ENCODE measurements around the gene KRT84. TPM values are rescaled to one million over a fixed set of nuclear protein-coding genes. Genes with fewer than 3 reads are reported as not detected.

KRT84 gene
- total RNA-seq, 1 donor from 2014 or later, result not detected

- H3K27ac ChIP-seq, result no peak overlapping the region
- H3K27me3 ChIP-seq (ENCODE audit: low read depth), result no peaks in the 10 kb centered on the region
- DNase-seq, result no peak
- no peak for TF ChIP-seq CTCF (IDR thresholded peaks at IDR 0.05)
- ATAC-seq, result no peak
- no peaks in the 10 kb centered on the region for H3K36me3 ChIP-seq
- H3K4me1 ChIP-seq, result no peaks in the 10 kb centered on the region
- intact Hi-C loops (cut with DNase I), result no loop called here
- no peaks in the 10 kb centered on the region for H3K9me3 ChIP-seq
- H3K4me3 ChIP-seq, result no peak overlapping the region
Measured at GRCh38 chr12:52333321-52333720, 52.1 kb downstream of the KRT84 start.

GRCh38 chr12:52332381-52332780, 53.1 kb downstream of the KRT84 start:
- ATAC-seq (no peak), DNase-seq (no peak)
- no peaks in the 10 kb centered on the region for H3K36me3 ChIP-seq
- intact Hi-C loops (cut with DNase I), result no loop called here
- H3K4me1 ChIP-seq, result no peaks in the 10 kb centered on the region
- H3K27me3 ChIP-seq (ENCODE audit: low read depth), result no peaks in the 10 kb centered on the region
- no peaks in the 10 kb centered on the region for H3K9me3 ChIP-seq
- no peak overlapping the region for H3K4me3 ChIP-seq
- TF ChIP-seq CTCF (IDR thresholded peaks at IDR 0.05), result no peak
- no peak overlapping the region for H3K27ac ChIP-seq

- intact Hi-C loops (cut with DNase I), result no loop called here
Measured at GRCh38 chr12:52331833-52332232, 53.6 kb downstream of the KRT84 start.

GRCh38 chr12:52331039-52331438, 54.4 kb downstream of the KRT84 start:
- no peak for TF ChIP-seq CTCF (IDR thresholded peaks at IDR 0.05)
- Histone ChIP-seq H3K9me3 (no peaks in the 10 kb centered on the region), H3K27ac (no peak overlapping the region), H3K36me3 (no peaks in the 10 kb centered on the region), H3K27me3 (ENCODE audit: low read depth) (no peaks in the 10 kb centered on the region), H3K4me1 (no peaks in the 10 kb centered on the region), H3K4me3 (no peak overlapping the region)
- DNase-seq (no peak), ATAC-seq (no peak)
- intact Hi-C loops (cut with DNase I), result no loop called here

More at GRCh38 chr12:52331833-52332232, 53.6 kb downstream of the KRT84 start:
- Histone ChIP-seq H3K4me3 (no peak overlapping the region), H3K36me3 (no peaks in the 10 kb centered on the region), H3K27ac (no peak overlapping the region), H3K27me3 (ENCODE audit: low read depth) (no peaks in the 10 kb centered on the region), H3K4me1 (no peaks in the 10 kb centered on the region), H3K9me3 (no peaks in the 10 kb centered on the region)
- ATAC-seq (no peak), DNase-seq (no peak)
- no peak for TF ChIP-seq CTCF (IDR thresholded peaks at IDR 0.05)

- no peak for DNase-seq
- no peaks in the 10 kb centered on the region for H3K4me1 ChIP-seq
- H3K4me3 ChIP-seq, result no peak overlapping the region
- no peaks in the 10 kb centered on the region for H3K36me3 ChIP-seq
- no peak overlapping the region for H3K27ac ChIP-seq
- H3K27me3 ChIP-seq (ENCODE audit: low read depth), result no peaks in the 10 kb centered on the region
- peak; percentile 9 to 18 for ATAC-seq
- intact Hi-C loops (cut with DNase I), result no loop called here
- no peaks in the 10 kb centered on the region for H3K9me3 ChIP-seq
- TF ChIP-seq CTCF (IDR thresholded peaks at IDR 0.05), result no peak
Measured at GRCh38 chr12:52327830-52328500, 57.5 kb downstream of the KRT84 start.

Other genes starting within 250 kb of the KRT84 start
- gene KRT80, start 193.6 kb downstream of the KRT84 start, total RNA-seq, result 3.0 TPM
- 257 TPM for gene KRT7, start 152.4 kb downstream of the KRT84 start, total RNA-seq
- gene KRT86, start 111.0 kb downstream of the KRT84 start, total RNA-seq, result 0.74 TPM
- not detected for gene KRT81, start 94.1 kb downstream of the KRT84 start, total RNA-seq
- not detected for gene KRT83, start 64.3 kb downstream of the KRT84 start, total RNA-seq
- gene KRT85, start 18.2 kb downstream of the KRT84 start, total RNA-seq, result not detected
- not detected for gene KRT82, start 20.7 kb upstream of the KRT84 start, total RNA-seq
- not detected for gene KRT75, start 48.7 kb upstream of the KRT84 start, total RNA-seq
- gene KRT6B, start 66.5 kb upstream of the KRT84 start, total RNA-seq, result not detected
- gene KRT6C, start 88.2 kb upstream of the KRT84 start, total RNA-seq, result not detected
- gene KRT6A, start 107.6 kb upstream of the KRT84 start, total RNA-seq, result 0.74 TPM
- 0.65 TPM for gene KRT5, start 134.7 kb upstream of the KRT84 start, total RNA-seq
- gene KRT71, start 167.5 kb upstream of the KRT84 start, total RNA-seq, result not detected
- gene KRT74, start 188.2 kb upstream of the KRT84 start, total RNA-seq, result not detected
- not detected for gene KRT72, start 215.8 kb upstream of the KRT84 start, total RNA-seq
- gene KRT73, start 232.9 kb upstream of the KRT84 start, total RNA-seq, result not detected

Data from lower lobe of right lung (tissue), 2 donors.